GF-D8 (cell line): Measurements from ENCODE around the gene ARHGAP25.

Experiments used
- DNase-seq: peaks from one replicate; lab custom pipeline; 2025; lab: John Stamatoyannopoulos, UW

ARHGAP25 gene

DNA sequence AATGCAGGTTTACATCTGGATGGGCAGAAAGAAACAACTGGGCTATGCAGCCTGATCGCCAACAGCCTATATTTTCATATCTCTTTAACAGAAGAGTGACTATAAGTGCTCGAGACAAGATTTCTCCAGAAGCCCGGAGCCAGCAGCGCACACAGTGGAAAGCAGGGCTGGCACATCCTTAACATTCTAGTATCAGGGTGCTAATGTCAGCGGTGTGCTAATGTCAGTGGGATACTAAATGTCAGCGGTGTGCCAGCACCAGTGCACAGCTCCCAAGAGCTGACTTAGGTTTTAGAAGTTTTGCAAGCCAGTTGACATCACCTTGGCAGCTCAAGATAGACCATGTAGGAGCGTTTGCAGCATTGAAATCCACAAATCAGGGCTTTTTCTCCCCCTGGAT is 128.3 kb downstream of the ARHGAP25 start:
- DNase-seq: no peak

DNA sequence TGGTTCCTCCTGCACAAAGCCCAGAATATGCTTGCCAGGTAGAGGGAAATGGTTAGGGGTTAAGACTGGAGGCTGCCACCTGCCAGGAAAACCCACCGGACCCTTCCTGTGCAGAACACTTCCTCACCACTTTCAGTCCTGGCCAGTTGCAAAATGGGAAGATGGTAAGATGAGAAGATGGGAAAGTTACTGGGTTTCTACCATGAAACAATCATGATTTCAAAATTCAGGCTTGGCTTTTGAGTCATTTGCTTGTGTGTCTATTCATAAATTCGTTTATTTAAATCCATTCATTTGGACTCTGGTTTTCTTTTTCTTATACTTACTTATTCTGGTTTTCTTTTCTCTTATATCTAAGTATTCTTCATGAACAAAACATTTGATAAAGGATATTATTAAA is 129.4 kb downstream of the ARHGAP25 start:
- no peak for DNase-seq

- no peak for DNase-seq
Observed at GRCh38 chr2:68865108-68865507, 130.5 kb downstream of the ARHGAP25 start.

DNA sequence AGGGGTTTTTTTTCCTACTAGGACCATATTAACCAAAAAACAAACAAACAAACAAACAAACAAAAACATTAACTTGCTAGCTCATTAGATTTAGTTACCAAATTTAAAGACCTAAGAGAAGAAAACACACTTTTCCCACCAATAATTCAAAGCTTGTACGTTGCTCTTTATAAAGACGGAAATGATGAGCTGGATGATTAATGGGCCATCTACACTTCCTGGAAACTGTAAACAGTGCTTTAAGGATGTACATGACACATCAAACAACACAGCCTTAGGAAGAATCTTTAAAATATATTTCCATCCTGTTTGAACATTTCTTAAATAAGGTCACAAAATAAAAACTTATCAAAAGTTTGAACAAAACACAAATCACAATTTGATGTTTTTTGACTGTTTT is 135.6 kb downstream of the ARHGAP25 start:
- DNase-seq: no peak

DNA sequence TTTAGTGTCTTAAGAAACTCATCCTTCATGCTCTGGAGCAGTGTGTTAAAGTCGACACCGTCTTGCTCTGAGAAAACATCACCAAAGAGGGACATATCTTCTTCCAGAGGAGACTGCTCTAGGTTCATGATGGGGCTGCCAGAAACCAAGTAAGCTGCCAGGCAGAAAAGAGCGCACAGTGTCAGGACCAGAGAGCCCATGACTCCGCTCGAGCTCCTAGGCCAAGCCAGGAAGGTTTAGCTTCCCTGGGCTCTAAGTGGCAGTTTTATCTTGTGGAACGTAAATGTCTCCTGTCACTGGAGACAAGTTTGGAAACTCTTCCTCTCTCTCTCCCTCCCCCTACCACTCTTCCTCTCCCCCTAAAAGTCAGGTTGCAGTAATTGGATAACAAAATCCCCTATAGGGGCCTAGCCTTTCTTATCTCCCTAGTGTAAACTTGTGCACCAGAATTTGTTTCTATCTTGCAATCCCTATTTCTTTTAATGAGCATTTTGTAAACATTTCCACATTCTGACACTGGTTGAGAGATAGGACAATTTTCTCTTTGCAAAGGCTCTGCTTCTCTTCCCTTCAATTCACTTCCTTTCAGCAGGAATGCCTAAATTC is 136.7 kb downstream of the ARHGAP25 start, which contains the start of gene BMP10:
BMP10 (minus strand) TSS at position 239 of the 606 bp plus-strand sequence; CDS start at position 200, 39 bp downstream.
- no peak for DNase-seq
